ENCODE measurements around the gene CENPA.

The CENPA gene

DNA sequence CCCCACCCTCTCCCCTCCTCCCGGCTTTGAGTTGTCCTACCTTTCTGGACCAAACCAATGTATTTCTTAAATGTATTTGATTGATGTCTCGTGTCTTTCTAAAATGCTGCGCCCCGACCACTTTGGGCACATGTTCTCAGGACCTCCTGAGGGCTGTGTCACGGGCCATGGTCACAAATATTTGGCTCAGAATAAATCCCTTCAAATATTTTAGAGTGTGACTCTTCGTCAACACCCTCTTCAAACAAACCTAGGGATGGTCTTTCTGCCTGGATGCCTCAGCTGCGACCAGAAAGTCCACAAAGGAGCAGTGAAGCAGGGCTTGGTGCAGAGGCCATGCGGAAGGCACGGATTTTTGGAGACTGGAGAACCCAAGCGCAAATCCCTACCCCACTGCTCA is 22.8 kb upstream of the CENPA start:
- no peak for DNase-seq

DNA sequence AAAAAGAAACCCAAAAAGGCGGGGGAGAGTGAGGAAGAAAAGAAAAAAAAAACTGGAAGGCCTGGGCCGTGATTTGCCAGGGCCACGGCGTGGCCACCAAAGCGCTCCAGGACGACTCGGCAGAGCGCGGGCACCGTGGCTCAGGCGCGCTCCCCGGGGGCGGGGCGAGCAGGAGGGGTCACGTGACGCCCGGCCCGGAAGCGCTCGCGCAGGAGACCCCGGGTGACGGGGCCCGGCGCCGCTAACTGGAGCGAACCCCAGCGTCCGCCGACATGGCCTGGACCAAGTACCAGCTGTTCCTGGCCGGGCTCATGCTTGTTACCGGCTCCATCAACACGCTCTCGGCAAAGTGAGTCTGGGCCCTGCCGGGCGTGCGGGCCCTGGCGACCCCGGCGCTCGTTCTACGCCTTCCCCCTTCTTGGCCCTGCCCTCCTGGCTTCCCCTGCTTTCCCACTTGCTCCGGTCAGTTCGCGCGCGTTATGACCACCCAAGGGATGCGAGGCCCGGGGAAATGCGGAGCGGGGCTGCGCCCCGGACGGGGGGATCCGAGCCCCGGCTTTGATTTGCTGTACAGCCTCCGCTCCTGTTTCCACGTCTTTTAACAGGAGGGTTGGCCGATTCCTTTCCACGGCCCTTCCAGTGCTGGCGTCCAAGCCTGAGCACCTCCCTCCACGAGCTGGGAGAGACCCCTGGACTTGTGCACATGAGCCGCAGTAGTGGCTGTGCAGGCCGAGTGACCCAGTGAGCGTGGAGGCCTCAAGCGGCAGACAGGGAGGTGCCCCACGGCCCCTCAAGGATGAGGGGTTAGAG is 21.6 kb upstream of the CENPA start, which contains the start of gene SLC35F6:
Gene SLC35F6 (plus strand): TSS at position 207 of the 810 bp plus-strand sequence. CDS start 66 bp downstream, at position 273.
- no peak for DNase-seq

DNA sequence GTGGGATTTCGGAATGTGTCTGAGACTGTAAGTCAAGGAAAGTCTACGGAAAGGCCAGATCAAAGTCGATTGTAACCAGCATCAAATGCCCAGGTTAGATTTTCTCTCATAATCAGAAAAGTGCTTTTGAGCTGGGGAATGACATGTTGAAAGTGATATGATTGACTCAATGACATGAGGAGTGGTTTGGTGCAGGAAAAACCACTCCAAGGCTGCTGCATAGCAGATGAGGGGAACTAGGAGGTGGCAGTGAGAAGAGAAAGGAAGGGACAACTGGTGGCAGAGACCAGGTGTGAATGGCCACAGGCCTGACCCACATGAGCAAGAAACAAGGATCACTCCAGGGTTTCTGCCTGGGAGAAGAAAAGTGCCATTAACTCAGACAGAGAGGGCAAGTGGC is 20.9 kb upstream of the CENPA start:
- no peak for DNase-seq

DNA sequence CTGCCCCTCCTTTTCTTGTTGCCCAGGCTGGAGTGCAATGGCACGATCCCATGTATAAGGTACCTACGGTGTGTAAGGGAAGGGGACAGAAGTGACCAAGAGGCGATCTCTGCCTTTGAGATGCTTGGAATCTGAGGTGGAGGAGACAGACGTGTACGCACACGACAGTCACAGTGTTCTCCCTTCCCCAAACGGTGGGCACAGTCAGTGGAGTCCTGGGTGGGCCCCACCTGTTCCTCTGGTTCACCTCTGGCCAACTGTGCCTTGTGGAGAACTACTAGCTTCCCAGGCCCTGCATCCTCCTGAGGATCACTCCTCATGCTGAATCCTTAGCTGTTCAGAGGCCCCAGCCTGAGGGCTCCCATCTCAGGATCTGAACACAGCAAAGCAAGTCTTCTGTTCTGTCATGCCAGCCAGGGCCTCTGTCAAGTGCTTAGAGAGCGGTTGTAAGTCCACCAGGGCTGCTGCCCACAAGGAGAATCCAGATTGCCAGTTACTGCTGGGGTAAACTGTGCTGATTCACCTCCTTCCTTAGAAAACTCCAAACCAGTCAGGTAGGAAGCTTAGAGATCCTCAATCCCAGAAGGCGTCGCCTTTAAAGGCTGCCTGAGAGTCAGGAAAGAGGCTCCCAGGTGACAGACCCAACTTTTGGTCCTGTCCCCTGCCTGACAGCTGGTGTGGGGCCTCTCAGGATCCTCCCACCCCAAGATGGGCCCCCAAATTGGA is 20.2 kb upstream of the CENPA start:
- no peak for DNase-seq

DNA sequence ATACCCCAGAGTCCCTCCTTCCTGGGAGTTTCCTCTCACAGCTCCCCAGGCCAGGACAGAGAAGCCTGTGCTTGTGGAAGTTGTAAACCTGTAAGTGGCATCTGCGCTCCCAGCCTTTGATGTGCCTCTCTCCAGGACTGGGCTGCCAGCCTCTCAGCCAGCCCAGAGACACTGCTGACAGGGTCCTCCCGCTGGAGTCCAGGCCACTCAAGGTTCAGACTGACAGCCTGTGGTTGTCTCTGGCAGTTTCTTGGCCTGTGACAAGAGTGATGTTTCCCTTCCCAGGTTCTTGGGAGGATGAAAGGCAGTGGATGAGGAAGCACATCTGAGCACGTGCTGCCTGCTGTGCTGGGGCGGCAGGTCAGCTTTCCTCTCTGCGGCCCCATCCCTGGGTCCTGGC is 18.7 kb upstream of the CENPA start:
- DNase-seq: no peak

DNA sequence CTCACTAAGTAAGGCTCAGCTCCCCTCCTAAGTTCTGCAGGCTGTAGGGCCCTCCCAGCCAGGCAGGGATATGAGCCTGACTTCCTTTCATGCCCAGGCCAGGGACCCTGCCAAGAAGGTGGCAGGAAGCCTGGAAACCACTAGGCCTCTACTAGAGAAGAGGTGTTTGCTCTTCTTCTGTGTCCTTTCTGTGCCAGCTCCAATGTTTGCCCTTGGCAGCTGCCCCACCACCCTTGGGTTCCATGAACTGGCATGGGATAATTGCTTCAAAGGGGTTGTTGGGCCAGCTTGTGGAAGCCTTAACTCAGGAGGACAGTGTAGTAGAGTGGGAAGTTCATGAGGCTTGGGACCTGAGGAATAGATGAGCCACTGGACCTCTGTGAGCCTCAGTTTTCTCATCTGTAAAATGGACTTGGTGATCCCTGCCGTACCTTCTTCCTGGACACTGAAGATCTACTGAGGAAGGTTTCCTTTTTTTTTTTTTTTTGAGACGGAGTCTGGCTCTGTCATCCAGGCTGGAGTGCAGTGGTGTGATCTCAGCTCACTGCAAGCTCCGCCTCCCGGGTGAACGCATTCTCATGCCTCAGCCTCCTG is 17.9 kb upstream of the CENPA start:
- DNase-seq: no peak

DNA sequence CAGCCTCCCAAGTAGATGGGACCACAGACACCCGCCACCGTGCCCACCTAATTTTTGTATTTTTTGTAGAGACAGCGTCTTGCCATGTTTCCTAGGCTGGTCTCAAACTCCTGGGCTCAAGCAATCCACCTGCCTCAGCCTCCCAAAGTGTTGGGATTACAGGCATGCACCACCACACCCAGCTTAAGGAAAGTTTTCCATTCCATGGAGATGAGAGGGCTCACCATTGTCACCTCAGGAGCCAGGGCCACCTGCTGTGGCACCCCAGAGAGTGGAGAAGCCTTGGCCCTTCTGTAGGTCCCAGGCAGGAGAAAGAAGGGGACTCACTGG is 17.1 kb upstream of the CENPA start:
- no peak for DNase-seq

DNA sequence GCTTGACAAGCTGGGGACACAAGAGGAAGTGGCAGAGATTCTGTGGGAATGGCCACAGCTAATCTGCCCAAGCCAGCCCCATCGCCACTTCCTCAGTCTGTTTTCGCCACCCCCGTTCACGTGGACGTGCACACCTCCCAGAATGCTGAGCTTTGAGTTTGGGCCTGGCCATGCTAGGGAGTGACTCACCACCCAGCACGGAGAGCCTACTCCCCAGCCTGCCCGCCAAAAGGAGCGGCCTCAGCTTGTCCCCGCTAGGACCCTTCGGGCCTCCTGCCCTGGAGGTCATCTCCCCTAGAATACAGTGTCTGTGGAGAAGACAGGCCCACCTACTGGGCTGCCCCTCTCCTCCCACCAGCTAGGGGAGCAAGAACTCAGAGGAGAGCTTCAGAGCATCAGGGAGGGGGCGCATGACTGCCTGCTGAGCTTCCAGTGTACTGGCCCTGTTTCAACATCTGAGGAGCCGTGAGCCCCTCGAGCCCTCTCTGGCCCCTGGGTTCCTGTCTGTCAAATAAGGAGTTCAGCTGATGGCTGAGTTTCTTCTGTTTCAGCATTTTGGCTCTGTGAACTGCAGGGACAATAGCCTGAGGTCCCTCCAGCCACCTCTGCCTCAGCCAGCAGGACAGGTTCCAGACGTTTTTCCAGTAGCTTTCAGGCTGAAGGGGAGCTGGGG is 16.6 kb upstream of the CENPA start:
- DNase-seq: no peak

DNA sequence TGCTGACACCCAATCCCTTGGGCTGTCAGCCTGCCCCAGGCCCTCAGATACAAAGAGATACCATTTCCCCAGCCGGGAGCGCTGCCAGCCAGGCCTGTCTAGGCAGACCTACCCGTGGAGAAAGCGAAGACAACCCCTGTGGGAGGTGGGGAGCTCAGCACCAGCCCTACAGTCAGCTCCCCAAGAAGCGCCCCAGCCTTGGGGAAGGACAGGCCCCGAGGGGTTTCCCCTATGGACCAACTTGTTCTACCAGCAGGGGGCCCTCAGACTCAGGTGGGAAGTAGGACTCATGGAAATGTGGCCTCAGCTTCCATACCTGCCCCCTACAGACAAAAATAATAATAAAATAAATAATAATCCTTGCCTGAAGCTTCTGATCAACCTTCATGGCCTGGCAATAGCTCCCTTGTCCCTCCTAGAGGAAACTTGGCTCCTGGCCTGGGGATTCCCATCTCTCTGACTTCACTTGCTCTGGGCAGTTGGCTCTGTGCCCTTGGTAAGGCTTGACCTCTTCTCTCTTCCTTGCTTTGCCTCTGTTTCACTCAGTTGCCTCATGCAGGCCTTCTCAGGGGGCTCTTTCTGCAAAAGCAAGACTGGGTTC is 14.8 kb upstream of the CENPA start:
- no peak for DNase-seq

DNA sequence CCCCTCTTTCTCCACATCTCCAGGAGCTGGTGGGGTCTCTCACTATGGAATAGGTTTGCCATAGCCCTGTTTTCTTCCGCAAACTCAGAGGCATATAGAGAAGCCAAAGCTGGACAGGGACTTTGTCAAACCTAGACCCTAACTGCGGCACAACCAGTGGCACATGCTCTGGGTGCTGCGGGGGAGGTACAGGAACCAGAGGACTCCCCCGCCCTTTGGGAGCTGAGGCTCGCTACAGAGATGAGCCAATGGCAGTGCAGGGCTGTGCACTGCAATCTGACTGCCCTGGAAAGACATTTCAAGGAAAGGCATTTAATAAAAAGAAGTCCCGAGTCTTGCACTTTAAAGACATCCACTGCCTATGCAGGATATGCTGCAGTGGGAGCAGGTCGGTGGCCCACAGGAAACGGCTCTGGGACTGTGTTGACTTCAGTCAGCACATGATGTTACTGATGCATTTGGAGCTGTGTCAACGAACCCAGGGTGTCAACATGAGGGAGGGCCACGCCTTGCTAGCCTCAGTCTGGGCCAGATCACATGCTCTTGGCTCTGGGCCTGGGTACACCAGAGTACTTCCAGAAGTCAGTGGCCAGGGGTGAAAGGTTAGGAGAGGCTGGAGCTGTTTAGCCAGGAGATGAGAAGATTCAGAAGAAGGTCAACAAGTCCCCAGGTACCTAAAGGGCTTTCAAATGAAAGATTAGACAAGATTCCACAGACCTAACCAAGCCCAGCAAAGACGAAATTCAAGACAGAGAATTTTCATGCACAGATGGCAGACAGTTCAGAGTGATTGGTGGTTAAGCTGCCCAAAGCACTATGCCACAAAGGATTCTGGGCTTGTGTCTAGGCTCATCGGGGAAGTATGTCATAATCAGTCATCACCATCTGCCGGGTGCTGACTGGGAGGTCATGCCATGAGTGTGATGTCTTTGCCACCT is 13.5 kb upstream of the CENPA start:
- DNase-seq: no peak

DNA sequence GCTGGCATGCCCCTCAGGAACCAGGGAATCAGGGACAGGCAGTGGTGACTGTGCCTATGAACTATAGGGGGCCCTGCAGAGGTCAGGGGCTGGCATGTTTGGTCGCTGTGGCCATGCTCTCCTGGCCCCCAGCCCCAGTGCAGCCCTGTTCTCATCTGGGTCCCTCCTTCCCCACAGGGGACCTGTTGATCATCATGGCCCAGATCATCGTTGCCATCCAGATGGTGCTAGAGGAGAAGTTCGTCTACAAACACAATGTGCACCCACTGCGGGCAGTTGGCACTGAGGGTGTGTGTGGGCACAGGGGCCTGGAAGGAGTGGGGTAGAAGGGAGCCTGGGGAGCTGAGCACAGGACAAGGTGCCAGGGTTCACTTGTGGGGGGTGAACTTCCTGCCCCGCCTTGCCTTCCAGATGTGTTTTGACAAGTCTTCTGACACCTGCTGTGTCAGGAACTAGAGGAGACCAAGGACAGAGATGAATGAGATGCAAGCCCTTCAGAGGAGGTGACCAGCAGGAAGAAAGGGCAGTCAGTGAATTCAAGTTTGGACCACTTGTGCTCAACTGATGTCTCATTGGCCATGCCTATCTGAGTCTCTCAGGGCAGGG is 9.6 kb upstream of the CENPA start:
- no peak for DNase-seq

DNA sequence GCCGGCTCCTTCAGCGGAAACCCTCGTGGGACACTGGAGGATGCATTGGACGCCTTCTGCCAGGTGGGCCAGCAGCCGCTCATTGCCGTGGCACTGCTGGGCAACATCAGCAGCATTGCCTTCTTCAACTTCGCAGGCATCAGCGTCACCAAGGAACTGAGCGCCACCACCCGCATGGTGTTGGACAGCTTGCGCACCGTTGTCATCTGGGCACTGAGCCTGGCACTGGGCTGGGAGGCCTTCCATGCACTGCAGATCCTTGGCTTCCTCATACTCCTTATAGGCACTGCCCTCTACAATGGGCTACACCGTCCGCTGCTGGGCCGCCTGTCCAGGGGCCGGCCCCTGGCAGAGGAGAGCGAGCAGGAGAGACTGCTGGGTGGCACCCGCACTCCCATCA is 7.8 kb upstream of the CENPA start:
- DNase-seq: no peak

DNA sequence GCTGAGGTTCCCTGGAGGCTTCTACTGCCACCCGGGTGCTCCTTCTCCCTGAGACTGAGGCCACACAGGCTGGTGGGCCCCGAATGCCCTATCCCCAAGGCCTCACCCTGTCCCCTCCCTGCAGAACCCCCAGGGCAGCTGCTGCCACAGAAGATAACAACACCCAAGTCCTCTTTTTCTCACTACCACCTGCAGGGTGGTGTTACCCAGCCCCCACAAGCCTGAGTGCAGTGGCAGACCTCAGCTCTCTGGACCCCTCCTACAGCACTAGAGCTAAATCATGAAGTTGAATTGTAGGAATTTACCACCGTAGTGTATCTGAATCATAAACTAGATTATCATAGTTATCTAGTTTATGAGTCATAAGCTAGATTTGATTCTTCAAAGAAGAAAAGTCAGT is 7.3 kb upstream of the CENPA start:
- DNase-seq: no peak

DNA sequence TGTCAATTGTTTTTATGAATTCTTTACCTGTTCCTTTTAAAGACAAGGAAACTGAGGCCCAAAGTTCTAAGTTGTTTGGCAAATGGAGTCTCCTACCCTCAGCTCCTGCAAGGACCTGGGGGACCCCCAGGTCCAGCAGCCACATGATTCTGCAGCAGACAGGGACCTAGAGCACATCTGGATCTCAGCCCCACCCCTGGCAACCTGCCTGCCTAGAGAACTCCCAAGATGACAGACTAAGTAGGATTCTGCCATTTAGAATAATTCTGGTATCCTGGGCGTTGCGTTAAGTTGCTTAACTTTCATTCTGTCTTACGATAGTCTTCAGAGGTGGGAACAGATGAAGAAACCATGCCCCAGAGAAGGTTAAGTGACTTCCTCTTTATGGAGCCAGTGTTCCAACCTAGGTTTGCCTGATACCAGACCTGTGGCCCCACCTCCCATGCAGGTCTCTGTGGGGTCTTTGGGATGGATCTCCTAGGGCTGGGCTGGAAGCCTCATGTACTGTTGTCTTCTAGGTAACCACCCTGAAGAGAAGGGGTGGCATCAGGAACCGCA is 5.6 kb upstream of the CENPA start:
- DNase-seq: no peak

DNA sequence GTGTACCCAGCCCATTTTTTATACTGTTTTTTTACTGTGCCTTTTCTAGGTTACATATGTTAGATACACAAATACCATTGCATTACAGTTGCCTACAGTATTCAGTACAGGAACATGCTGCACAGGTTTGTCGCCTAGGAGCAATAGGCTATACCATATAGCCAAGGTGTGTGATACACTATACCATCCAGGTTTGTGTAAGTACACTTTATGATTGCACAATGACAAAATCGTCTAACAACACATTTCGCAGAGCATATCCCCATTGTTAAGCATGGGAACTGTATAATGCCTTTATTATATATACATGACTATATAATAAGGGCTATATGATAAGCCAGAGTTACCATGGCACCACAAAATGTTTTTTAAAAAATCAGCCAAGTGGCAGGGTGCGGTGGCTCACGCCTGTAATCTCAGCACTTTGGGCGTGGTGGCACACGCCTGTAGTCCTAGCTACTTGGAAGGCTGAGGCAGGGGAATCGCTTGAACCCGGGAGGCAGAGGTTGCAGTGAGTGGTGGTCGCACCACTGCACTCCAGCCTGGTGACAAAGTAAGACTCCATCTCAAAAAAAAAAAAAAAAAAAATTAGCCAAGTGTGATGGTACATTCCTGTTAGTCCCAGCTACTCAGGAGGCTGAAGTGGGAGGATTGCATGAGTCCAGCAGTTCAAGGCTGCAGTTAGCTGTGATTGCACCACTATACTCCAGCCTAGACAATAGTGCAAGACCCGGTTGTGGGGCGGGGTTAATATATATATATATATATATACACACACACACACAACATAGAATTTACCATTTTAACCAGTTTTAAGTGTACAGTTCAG is 2.8 kb upstream of the CENPA start:
- no peak for DNase-seq

DNA sequence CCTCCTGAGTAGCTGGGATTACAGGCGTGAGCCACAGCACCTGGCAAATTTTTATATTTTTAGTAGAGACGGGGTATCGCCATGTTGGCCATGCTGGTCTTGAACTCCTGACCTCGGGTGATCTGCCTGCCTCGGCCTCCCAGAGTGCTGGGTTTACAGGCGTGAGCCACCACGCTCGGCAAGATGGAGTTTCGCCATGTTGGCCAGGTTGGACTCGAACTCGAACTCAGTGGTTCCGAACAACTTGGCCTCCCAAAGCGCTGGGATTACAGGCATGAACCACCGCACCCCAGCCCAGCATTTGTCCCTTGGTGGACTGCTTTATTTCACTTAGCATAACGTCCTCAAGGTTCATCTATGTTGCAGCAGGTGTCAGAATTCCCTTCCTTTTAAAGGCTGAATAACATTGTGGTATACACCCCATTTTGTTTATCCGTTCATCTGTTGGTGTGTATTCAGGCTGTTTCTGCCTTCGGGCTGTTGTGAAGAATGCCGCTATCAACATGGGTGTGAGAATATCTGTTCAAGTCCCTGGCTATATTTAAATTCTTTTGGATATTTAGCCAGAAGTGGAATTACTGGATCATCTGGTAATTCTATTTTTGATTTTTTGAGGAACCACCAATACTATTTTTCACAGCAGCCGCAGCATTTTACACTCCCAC is 1.2 kb upstream of the CENPA start:
- no peak for DNase-seq

DNA sequence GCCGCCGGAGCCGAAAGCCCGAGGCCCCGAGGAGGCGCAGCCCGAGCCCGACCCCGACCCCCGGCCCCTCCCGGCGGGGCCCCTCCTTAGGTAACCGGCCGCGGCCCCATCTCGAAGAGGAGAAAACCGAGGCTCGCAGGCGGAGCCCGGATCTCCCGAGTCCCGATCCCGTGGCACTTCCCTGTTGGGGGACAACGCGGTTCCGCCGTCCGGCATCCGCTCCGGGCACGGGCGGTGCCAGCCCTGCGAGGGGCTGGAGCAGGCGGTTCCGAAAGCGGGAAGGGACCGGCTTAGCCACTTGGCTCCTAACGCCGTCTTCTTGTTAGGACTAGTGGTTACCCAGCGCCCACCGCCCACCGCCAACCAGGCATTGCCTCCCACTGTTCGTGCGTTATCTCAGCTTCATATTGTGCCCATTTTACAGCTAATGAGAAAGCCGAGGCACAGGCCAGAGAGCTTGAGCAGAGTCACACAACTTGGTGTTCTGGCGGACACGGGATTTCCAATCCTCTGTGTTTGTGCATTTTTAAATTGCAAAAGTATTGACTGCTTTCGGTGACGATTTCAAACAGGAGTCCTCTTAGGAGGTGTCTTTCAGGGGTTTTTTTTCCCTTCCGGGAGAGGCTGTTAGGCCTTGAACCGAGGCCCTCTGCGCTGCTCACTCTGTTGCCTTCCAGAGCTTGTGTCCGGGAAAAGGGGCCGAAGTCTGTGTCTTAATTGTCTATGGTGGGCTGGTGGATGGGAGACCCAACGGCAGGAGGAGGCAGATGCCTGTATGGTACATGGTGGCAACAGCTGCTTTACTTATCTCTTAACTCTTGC is 562 bp downstream of the CENPA start:
- DNase-seq: no peak

DNA sequence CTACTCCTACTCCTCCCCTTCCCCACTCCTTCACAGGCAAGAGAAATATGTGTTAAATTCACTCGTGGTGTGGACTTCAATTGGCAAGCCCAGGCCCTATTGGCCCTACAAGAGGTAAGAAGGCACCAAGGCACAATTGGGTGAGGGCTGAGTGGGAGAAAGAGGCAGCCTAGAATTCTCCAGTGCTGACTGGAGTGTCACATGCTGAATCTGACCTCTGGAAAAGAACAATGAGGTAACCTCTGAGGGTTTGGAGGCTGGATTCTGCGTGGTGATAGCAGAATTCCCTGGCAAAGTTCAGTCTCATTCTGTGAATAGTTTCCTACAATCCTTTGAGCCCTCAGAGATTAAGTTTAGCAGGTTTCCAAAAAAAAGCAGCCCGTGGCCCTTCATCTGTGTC is 6.9 kb downstream of the CENPA start:
- DNase-seq: no peak

DNA sequence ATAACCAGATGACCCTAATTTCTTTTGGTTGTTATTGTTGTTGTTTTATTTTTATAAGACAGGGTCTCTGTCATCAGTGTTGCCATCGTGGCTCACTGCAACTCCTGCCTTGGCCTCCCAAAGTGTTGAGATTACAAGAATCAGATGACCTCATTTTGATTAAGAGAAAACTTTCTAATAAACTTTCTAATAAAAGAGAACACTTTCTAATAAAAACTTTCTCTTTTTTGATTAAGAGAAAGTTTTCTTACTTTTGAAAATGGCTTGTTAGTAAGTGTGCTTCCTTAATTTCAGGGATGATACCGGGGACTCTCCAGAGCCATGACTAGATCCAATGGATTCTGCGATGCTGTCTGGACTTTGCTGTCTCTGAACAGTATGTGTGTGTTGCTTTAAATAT is 7.7 kb downstream of the CENPA start:
- no peak for DNase-seq
